GM12878 (cell line): ENCODE measurements around the gene FOSL1. TPM values are rescaled to one million over a fixed set of nuclear protein-coding genes. Genes with fewer than 3 reads are reported as not detected.

ENCODE experiments used
- ATF3 ChIP-seq: IDR thresholded peaks from 2 replicates; pipeline ENCODE4 v1.6.1; 2011; ENCODE audit warnings: low read depth, mild to moderate bottlenecking, low read length, moderate library complexity, borderline replicate concordance; ENCODE audit errors: extremely low read depth
- CBX3 ChIP-seq: fragments of 200-600 bp; sonication (generic); IDR thresholded peaks from 2 replicates; pipeline ENCODE4 v1.6.1; 2016; ENCODE audit warnings: low read depth, borderline replicate concordance
- DPF2 ChIP-seq: fragments of 450-650 bp; IDR thresholded peaks from 2 replicates; pipeline ENCODE4 v1.6.1; 2017; ENCODE audit warnings: mild to moderate bottlenecking
- FOXK2 ChIP-seq: fragments of 450-650 bp; IDR thresholded peaks from 2 replicates; pipeline ENCODE4 v1.6.1; 2017; ENCODE audit warnings: mild to moderate bottlenecking, moderate library complexity
- IRF5 ChIP-seq: fragments of 450-650 bp; IDR thresholded peaks from 2 replicates; pipeline ENCODE4 v1.6.1; 2017; ENCODE audit warnings: borderline replicate concordance
- MLLT1 ChIP-seq: fragments of 450-650 bp; IDR thresholded peaks from 2 replicates; pipeline ENCODE4 v1.6.1; 2016; ENCODE audit warnings: mild to moderate bottlenecking
- ZNF592 ChIP-seq: fragments of 450-650 bp; IDR thresholded peaks from 2 replicates; pipeline ENCODE4 v1.6.1; 2017; ENCODE audit warnings: mild to moderate bottlenecking, moderate library complexity
- ZSCAN29 ChIP-seq: fragments of 450-650 bp; IDR thresholded peaks from 2 replicates; pipeline ENCODE4 v1.6.1; 2017; ENCODE audit warnings: mild to moderate bottlenecking, moderate library complexity
- polyA plus RNA-seq, 11 experiments: library from polyadenylated mRNA; depleted of rRNA in 4 of 11; unstranded in 6 of 11; stranded (reverse) in 5 of 11; fragments of >200 nt; fragmentation: Nextera tagmentation in 4 of 11; fragmentation: Illumina TruSeq in 1 of 11; extraction: Ambion mirVana in 4 of 11; extraction: Trizol in 1 of 11; gene quantifications; 1 replicate in 1 of 11; 2 replicates in 10 of 11; pipeline versions ENCODE4 v1.2.1 to v1.2.3, GENCODE V29; 2011 to 2016; ENCODE audit warnings: inconsistent platforms in 2 of 11, missing spikeins in 2 of 11, low read depth in 1 of 11
- total RNA-seq, 4 experiments: library from RNA; depleted of rRNA in 3 of 4; stranded (reverse); fragments of >200 nt in 3 of 4; fragmentation: Illumina TruSeq in 1 of 4; extraction: Trizol in 1 of 4; gene quantifications; 2 replicates each; pipeline versions ENCODE4 v1.2.1 to v1.2.3, GENCODE V29; 2013 to 2021

The FOSL1 gene
- total and polyA plus RNA-seq, 10 of the 15 experiments (the other 5 are each of a cell fraction or from before 2014, with no cell fraction given), result 0.82 to 5.4 (median 2.1) TPM

- no peak for TF ChIP-seq ZNF592
- no peak for TF ChIP-seq CBX3
- no peak for TF ChIP-seq ATF3
- no peak for TF ChIP-seq MLLT1
- no peak for TF ChIP-seq FOXK2
- TF ChIP-seq ZSCAN29, result no peak
- no peak for TF ChIP-seq IRF5
- no peak for TF ChIP-seq DPF2
Observed at GRCh38 chr11:65945941-65946558, 45.9 kb upstream of the FOSL1 start (continued).
